Liver (tissue), 9 donors: ENCODE results near the gene NFATC1. TPM values are rescaled to one million over a fixed set of nuclear protein-coding genes. Genes with fewer than 3 reads are reported as not detected.

Experiments used
- DNase-seq: peaks from one replicate; pipeline ENCODE4 v3.0.0-alpha.2; 2017; ENCODE audit warnings: low spot score
- H3K27ac ChIP-seq, 2 donors: one replicate each; pipeline ENCODE4 v1.7.0; 2013; ENCODE audit warnings: inconsistent platforms in 2 of 2, low read length in 2 of 2, control low read depth in 1 of 2, low read depth in 1 of 2, mild to moderate bottlenecking in 1 of 2
- H3K27me3 ChIP-seq, 4 donors: one replicate each; pipeline versions ENCODE4 v1.6.1 to v1.7.0; 2013; ENCODE audit warnings: low read length in 3 of 4, inconsistent platforms in 1 of 4, mild to moderate bottlenecking in 1 of 4, moderate library complexity in 1 of 4; ENCODE audit not compliant: control insufficient read depth in 4 of 4, insufficient read depth in 4 of 4
- H3K36me3 ChIP-seq, 4 donors: one replicate each; pipeline versions ENCODE4 v1.6.1 to v1.7.0; 2013; ENCODE audit warnings: low read length in 3 of 4, mild to moderate bottlenecking in 3 of 4, low read depth in 1 of 4, moderate library complexity in 1 of 4; ENCODE audit not compliant: control insufficient read depth in 4 of 4, insufficient read depth in 3 of 4
- H3K4me1 ChIP-seq, 4 donors: one replicate each; pipeline versions ENCODE4 v1.6.1 to v1.7.0; 2013; ENCODE audit warnings: low read length in 3 of 4, mild to moderate bottlenecking in 3 of 4, moderate library complexity in 1 of 4; ENCODE audit not compliant: control insufficient read depth in 4 of 4, insufficient read depth in 4 of 4
- H3K4me3 ChIP-seq, 3 donors: one replicate each; pipeline versions ENCODE4 v1.6.1 to v1.7.0; 2013; ENCODE audit warnings: low read length in 3 of 3, control low read depth in 1 of 3, low read depth in 1 of 3, mild to moderate bottlenecking in 1 of 3
- H3K9ac ChIP-seq, 2 donors: one replicate each; pipeline ENCODE4 v1.7.0; 2013; ENCODE audit warnings: low read length in 2 of 2, mild to moderate bottlenecking in 2 of 2, moderate library complexity in 2 of 2, control low read depth in 1 of 2, low read depth in 1 of 2
- H3K9me3 ChIP-seq, 4 donors: one replicate each; pipeline versions ENCODE4 v1.6.1 to v1.7.0; 2013; ENCODE audit warnings: low read length in 3 of 4; ENCODE audit not compliant: control insufficient read depth in 4 of 4
- GABPA ChIP-seq, 2 donors: IDR thresholded peaks in 1 of 2; conservative IDR thresholded peaks in 1 of 2; 2 replicates each; pipeline ENCODE4 v1.6.1; 2016; ENCODE audit warnings: antibody characterized with exemption in 2 of 2, mild to moderate bottlenecking in 1 of 2, moderate library complexity in 1 of 2
- HNF4A ChIP-seq, 2 donors: conservative IDR thresholded peaks; 2 replicates each; pipeline ENCODE4 v1.6.1; 2016; ENCODE audit warnings: antibody characterized with exemption in 2 of 2, mild to moderate bottlenecking in 2 of 2
- HNF4G ChIP-seq: IDR thresholded peaks from 2 replicates; pipeline ENCODE4 v1.6.1; 2016; ENCODE audit warnings: antibody characterized with exemption
- NR2F2 ChIP-seq: IDR thresholded peaks from 2 replicates; pipeline ENCODE4 v1.6.1; 2016; ENCODE audit warnings: antibody characterized with exemption
- RXRA ChIP-seq, 2 donors: IDR thresholded peaks; 2 replicates each; pipeline ENCODE4 v1.6.1; 2017 to 2018; ENCODE audit warnings: antibody characterized with exemption in 2 of 2, mild to moderate bottlenecking in 1 of 2
- WGBS: extraction: QIAGEN DNeasy Blood & Tissue Kit; methylation state at CpG from one replicate; pipeline ENCODE4 v1.1.7; 2013; 5-methylcytosine and 5-hydroxymethylcytosine counted together
- polyA plus RNA-seq, 2 donors: library from polyadenylated mRNA; stranded (reverse) in 1 of 2; unstranded in 1 of 2; fragments of 200-250 nt in 1 of 2; fragments of >200 nt in 1 of 2; fragmentation: Nextera tagmentation in 1 of 2; extraction: Ambion mirVana in 1 of 2; gene quantifications; one replicate each; pipeline versions ENCODE4 v1.2.1 to v1.2.3, GENCODE V29; 2013 to 2015
- total RNA-seq, 2 donors: library from RNA; depleted of rRNA; stranded (reverse); fragments of >200 nt; gene quantifications; one replicate each; pipeline ENCODE4 v1.2.3, GENCODE V29; 2014
- TF ChIP-seq, protein P1 (sequence below): IDR thresholded peaks from 2 replicates; pipeline ENCODE4 v1.6.1; 2016; ENCODE audit warnings: antibody characterized with exemption
- TF ChIP-seq, protein P2 (sequence below): IDR thresholded peaks from 2 replicates; pipeline ENCODE4 v1.6.1; 2016; ENCODE audit warnings: antibody characterized with exemption
- donor health status: healthy.
- donor health status: healthy.
- donor health status: healthy.
- donor health status: healthy.
- donor health status: healthy.

The NFATC1 gene
- total and polyA plus RNA-seq, 4 donors = 0.57 to 2.2 (median 1.3) TPM

DNA sequence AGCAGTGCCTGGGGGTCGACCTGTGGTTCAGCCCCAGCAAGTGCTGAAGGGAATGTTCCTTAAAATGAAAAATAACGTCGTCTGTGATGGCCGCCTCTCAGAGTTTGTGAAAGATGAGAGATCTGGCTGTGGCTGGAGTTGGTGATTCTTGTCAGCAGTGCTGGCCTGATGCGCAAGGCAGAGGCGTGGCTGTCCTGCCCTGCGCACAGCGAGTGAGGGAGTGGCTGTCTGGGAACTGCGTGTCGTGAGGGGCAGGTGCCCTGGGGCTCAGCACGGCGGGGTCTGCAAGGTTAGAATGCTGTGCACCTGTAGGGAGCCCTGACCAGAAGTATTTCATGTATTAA is 8.8 kb downstream of the NFATC1 start:
- H3K9ac ChIP-seq = no peak overlapping the region
- TF ChIP-seq, protein P1, sequence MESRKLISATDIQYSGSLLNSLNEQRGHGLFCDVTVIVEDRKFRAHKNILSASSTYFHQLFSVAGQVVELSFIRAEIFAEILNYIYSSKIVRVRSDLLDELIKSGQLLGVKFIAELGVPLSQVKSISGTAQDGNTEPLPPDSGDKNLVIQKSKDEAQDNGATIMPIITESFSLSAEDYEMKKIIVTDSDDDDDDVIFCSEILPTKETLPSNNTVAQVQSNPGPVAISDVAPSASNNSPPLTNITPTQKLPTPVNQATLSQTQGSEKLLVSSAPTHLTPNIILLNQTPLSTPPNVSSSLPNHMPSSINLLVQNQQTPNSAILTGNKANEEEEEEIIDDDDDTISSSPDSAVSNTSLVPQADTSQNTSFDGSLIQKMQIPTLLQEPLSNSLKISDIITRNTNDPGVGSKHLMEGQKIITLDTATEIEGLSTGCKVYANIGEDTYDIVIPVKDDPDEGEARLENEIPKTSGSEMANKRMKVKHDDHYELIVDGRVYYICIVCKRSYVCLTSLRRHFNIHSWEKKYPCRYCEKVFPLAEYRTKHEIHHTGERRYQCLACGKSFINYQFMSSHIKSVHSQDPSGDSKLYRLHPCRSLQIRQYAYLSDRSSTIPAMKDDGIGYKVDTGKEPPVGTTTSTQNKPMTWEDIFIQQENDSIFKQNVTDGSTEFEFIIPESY = no peak
- TF ChIP-seq RXRA (IDR thresholded peaks at IDR 0.05) = no peak
- no peak for DNase-seq
- no peaks in the 10 kb centered on the region for H3K27me3 ChIP-seq
- H3K27ac ChIP-seq = peak overlapping the region in 1 of 2 donors; percentile 1
- 85% methylated on average over 12 of the region's 12 CpGs for WGBS
- no peaks in the 10 kb centered on the region for H3K36me3 ChIP-seq
- no peak overlapping the region for H3K4me3 ChIP-seq
- H3K9me3 ChIP-seq = no peaks in the 10 kb centered on the region
- peaks cover 2 to 7% (median 3%) of the 10 kb centered on the region in 4 donors for H3K4me1 ChIP-seq

DNA sequence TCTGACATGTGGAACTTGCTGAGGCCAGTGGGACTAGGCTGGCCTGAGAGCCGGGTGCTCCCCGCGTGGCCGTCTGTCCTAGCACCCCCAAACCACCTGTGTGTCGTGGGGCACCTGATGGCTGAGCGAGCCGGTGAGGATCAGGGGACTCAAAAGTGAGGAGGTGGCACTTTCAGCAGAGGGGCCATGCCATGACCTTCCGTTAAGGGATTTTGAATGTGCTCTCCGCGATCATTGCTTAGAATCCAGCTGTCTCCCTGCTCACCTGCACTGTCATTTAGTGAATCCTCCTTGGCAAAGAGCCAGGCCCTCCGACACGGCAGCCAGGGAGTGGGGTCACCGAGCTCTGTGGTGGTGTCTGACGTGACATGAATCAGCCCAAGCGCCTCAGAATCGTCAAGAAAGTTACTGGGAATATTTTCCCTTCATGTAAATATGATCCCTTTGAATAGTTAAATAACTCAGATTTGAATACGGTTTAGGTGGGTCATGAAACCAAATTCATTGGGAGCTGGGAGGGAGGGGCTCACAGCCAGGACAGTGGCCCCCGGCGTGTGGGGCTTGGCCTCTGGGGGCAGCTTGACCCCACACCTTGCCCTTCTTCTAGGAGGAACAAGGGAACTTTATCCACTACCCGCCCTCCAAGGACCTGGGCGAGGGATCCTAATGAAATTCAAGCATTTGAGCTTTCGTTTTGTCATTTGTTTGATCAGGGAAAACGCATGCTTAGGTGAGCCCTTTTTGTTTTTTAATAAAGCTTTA is 9.5 kb downstream of the NFATC1 start:
- no peaks in the 10 kb centered on the region for H3K9me3 ChIP-seq
- peaks cover 0 to 4% (median 3%) of the 10 kb centered on the region in 4 donors for H3K4me1 ChIP-seq
- 83% methylated on average over 23 of the region's 23 CpGs for WGBS
- no peaks in the 10 kb centered on the region for H3K36me3 ChIP-seq
- H3K27ac ChIP-seq = peak overlapping the region; percentile 19 to 61
- H3K9ac ChIP-seq = peak overlapping the region in 1 of 2 donors; percentile 53
- TF ChIP-seq HNF4G = no peak
- TF ChIP-seq RXRA (IDR thresholded peaks at IDR 0.05) = no peak
- TF ChIP-seq, protein P2, sequence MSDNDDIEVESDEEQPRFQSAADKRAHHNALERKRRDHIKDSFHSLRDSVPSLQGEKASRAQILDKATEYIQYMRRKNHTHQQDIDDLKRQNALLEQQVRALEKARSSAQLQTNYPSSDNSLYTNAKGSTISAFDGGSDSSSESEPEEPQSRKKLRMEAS = no peak
- TF ChIP-seq, protein P1 = no peak
- TF ChIP-seq HNF4A (conservative IDR thresholded peaks at IDR 0.05) = no peak
- H3K4me3 ChIP-seq = no peak overlapping the region
- no peaks in the 10 kb centered on the region for H3K27me3 ChIP-seq
- DNase-seq = no peak

DNA sequence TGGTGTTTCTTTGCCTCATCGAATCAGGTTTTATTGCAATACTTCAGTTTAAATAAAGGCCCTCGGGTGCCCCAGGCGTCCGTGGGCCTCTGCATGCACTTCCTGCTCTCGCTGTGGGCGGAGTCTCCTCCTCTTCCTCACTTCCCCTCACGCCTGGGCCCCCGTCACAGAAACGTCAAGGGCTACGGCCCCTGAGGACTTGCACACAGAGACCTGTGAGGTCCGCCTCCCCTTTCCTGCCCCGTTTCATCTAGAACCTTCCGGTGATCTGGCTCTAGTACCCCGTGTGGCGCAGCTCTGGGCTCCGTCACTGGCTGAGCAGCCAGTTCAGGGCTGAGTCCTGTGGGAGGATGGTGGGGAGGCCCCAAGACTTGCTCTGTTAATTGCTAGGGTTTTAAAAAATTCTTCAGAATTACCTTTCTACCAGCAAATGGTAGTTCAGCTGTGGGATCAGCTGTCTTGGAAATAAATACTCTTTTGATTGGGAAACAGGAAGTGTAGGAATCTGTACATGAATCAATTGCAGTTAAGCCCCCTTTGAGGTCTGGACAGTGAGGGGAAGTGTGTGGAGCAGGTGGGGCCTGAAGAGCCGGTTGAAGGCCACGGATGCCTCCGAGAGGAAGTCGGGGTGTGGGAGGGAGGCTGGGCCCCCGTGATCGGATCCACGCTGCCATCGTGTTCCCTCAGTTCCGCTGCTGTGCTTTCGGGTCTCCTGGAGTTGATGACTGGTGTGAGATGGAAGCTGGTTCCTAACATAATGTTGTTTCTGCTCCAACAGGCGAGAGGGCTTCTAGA is 10.2 kb downstream of the NFATC1 start:
- H3K27me3 ChIP-seq = no peaks in the 10 kb centered on the region
- no peaks in the 10 kb centered on the region for H3K9me3 ChIP-seq
- H3K9ac ChIP-seq = no peak overlapping the region
- WGBS = 75% methylated on average over 27 of the region's 27 CpGs
- TF ChIP-seq GABPA (IDR thresholded peaks at IDR 0.05 in 1 of 2, conservative IDR thresholded peaks at IDR 0.05 in 1 of 2) = no peak
- no peak for TF ChIP-seq NR2F2
- no peak for DNase-seq
- H3K4me3 ChIP-seq = no peak overlapping the region
- H3K36me3 ChIP-seq = no peaks in the 10 kb centered on the region
- H3K4me1 ChIP-seq = peaks cover 0 to 4% (median 2%) of the 10 kb centered on the region in 4 donors
- H3K27ac ChIP-seq = peak overlapping the region; percentile 61 to 62
